ENCODE measurements around the gene MED27.

MED27 gene

DNA sequence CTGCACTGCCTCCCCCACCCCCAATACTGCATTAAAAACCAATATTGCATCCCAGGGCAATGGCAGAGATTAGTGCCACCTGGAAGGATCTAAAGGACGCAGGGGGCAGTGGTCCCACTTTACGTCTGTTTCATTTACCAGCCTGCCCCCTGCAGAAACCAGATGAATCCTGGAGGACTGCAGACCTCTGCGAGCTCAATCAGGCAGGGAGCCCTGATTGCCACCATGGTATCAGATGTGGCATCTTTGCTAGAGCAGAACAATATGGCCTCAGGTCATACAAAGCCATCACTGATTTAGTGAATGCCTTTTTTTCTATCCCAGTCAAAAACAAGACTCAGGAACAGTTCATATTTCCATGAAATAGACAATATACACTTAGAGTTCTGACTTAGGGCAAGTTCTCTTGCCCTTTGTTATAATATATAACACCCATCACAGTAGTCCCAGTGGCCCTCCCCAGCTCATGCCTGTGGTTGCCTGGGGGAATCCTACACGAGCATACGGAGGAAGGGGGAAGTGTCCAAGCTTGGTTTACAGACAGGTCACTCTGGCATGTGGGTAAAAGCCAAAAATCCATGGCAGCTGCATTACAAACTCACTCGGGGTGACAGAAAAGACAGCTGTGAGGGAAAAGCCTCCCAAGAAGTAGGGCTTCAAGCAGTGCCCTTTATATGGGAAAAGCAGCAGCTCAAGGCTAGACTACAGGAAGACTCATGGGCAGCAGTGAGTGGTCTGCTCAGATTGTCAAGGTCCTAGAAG lies 85.1 kb downstream of the MED27 start:
- DNase-seq: no peak

DNA sequence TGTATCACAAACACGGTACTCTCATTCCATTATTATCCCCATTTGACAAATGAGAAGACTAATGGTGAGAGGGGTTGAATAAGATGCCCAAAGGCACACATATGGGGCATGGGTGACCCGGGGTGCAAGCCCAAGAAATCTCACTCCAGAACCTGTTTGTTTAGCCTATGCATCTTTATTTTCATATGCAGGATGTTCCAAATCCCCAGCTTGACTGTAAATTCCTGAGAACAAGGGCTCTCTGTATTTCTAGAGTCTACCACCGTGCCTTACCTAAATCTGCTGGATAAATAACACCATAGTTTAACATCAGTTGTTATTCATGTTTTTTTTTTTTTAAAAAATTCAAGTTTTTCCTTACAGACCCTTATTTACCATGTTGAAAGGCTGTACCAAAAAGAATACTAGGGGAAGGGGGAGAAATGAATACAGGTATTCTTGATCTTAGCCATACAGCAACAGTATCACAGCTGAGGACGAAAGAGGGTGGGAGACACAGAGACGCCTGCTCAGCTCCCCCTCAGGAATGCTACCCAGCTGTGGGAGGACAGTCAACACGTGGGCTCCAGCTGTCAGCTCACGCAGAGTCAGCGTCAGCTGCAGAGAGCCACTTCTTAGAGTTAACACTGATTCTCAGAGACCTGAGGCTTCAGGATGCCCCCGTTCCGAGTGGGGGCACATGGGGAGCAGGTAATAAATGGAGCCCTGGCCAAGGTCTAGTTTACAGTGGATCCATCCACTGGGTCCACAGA lies 86.6 kb downstream of the MED27 start:
- DNase-seq: no peak

DNA sequence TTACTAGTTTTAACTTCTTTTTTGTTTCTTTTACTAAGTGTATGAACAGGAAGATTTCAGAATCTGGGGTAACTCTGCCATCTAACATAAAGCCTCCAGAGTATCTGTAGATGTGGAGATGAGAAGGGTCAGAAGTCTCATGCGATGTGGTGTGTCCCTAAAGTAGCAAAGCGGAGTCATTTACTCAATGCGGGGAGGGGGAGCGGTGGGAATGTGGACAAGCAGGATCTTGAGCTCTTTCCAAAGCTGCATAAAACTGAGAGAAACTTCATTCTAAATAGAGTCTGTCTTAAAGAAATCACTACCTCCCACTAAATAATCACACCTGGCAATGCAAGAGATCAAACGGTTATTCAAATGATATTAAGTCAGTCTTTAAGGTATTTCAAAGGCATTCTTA lies 92.4 kb downstream of the MED27 start:
- no peak for DNase-seq

DNA sequence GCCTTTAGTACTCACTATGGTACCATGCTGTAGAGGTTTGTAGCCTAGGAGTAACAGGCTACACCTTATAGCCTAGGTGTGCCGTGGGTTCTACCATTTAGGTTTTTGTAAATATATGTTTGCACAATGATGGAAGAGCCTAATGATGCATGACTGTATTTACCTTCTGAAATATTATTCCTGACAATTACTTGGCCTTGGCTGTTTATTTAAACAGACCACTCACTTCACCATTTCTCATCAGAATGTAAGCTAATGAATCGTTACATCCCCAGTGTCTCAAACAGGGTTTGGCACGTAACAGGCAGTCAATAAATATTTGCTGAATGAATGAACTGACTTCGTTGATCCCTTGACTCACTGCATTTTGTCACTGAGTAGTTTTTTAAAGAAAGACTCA lies 93.1 kb downstream of the MED27 start:
- peak; percentile 15 for DNase-seq

DNA sequence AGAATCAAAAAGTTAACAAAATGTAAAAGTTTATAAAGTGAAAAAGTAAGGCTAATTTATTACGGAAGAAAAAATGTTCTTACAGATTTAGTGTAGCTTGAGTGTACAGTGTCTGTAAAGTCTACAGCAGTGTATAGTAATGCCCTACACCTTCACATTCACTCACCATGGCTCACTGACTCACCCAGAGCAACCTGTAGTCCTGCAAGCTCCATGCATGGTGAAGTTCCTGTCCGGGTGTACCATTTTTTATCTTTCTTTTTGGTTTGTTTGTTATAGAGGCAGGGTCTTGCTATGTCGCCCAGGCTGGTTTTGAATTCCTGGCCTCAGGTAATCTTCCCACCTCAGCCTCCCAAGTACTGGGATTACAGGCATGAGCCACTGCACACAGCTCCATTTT lies 93.6 kb downstream of the MED27 start:
- no peak for DNase-seq

DNA sequence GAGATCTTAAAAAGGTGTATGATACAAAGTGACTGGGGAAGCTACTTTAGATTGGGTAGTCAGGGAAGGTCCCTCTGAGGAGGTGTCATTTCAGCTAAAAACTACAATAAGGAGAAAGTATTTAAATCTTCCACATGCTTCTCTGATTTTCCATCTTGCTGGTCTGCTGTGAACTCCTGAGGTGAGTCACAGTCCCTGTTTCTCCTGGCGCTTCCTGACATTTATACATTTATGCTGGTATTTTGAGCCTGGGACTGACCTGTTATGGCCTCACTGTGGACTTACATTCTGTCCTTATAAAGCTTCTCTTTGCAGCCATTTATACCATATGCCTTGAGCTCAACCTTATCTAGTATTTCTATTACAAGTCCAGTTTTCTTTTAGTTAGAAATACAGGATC lies 95.1 kb downstream of the MED27 start:
- DNase-seq: no peak

DNA sequence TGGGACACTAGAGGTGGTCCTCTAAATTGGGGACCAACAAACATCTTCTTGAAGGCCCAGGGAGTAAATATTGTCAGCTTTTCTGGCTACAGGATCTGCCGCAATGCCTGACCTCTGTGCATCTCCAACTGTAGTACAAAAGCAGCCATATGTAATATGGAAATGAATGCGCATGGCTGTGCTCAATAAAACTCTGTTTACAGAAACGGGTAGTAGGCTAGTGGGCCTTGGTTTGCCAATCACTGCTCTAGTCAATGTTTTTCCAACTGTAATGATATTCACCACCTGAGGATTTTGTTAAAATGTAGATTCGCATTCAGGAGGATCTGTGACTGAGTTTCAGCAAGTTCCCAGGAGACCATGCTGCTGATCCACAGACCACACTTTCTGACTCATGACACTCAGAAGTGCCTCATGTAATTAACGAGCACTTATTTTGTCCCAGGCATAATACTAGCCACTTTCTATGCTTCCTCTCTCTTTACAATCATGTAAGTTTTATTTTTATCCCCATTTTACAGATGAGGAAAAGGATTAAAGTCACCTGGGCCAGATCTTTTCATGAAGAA lies 96.9 kb downstream of the MED27 start:
- DNase-seq: no peak

DNA sequence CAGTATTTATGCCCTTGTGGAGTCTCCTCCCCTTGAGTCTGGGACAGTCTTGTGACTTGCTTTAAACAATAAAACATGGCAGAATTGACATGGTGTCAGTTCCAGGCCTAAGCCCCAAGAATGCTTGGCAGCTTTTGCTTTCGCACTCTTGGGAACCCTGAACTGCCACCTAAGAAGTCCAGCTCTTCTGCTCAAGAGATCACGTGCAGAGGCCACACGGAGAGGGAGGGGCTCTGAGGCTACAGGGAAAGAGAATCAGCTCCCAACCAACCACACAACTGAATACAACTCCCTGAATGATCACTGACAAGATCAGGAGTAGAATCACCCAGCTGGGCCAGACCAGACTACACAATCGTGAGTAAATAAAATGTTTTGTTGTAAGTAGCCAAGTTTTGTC lies 97.6 kb downstream of the MED27 start:
- DNase-seq: no peak

DNA sequence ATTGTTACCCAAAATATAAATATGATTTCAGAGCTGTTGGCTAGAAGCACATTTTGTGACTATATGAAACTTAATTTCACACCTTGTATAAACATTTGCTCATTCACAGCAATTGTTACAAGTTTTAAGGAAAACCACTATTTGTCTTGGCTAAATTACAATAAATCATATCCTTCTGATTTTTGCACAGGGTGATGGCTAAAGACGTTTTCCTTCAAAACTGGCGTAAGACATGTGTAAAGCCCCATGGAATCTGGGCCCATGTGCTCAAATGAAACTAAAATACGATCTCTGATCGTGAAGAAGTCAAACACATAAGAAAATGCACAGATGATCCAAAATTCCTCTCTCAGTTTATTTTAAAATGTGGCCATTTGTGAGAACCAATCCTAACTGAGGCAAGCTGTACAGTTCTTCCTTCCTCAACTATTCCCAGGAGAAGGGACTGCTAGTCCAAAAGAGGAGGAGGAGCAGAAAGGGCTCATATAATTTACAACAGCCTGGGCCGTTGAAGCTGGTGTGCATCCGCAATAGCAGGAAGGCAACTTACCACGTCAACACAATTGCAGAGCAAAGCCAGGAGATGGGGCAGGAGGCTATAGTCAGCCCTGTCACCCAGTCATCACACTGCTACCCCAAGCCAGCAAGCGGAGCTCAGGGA lies 98.4 kb downstream of the MED27 start:
- no peak for DNase-seq

DNA sequence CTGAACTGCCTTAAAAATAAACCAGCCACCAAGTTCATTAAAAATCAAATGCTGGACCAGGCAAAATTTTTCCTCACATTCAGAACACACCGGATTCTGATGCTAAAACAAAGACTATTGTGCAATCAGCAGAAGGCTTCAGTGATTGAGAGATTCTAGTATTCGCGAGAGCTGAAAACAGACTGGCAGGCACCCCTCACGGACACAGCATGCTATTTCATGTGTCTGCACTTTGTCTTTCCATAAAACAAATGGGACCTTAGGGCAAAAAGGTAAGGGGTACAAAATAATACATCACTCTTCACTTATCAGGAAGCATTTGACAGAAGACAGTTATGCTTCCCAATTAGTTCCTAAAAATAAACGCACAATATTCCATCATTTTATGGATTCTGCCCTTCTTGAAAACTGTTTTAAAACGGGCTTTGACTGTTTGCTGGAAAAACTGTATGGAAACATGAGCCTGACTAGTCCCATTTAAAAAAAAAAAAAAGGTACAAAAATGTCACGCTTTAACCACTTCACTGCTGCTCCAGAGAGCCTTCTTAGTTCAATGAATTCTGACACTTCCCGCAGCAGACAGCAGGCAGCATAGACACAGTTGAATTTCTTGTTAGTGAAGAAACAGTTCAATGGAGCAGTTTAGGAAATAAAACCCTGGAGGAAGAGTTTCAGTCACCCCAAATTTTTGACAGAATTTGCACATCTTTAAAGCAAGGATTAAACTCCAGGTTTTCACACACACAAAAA lies 99.2 kb downstream of the MED27 start:
- DNase-seq: no peak

DNA sequence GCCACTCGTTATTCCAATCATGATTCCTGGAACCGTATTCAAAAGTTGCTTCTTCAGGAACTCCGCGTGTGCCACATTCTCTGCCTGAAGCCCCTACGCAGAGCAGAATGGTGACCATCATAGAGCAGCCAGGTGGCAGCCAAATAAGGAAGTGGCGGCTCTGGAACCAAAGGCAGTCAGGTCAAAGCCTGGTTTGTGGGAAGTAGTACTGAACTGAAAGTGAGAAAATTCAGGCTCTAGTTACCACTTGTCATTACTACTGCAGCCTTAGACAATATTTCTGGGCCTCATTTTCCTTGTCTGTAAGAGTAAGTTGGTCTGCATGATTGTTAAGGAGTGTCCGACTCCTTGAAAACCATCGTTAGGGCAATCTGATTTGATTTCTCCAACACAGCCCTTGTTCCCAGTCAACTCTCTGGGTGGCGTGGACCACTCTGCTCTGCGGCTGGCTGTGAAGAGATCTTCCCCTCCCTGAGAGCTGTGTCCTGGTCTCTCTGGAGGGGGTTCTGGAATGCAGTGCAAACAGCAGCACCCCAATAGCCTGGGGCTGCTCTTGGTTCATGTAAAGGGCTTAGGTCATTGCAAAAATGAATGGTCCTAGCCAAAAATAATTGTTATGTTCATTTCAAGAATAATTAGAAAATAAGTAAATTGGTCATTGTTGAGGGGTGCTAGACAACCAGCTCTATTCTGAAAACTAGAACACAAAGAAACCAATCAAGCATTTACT lies 102.4 kb downstream of the MED27 start:
- DNase-seq: no peak

DNA sequence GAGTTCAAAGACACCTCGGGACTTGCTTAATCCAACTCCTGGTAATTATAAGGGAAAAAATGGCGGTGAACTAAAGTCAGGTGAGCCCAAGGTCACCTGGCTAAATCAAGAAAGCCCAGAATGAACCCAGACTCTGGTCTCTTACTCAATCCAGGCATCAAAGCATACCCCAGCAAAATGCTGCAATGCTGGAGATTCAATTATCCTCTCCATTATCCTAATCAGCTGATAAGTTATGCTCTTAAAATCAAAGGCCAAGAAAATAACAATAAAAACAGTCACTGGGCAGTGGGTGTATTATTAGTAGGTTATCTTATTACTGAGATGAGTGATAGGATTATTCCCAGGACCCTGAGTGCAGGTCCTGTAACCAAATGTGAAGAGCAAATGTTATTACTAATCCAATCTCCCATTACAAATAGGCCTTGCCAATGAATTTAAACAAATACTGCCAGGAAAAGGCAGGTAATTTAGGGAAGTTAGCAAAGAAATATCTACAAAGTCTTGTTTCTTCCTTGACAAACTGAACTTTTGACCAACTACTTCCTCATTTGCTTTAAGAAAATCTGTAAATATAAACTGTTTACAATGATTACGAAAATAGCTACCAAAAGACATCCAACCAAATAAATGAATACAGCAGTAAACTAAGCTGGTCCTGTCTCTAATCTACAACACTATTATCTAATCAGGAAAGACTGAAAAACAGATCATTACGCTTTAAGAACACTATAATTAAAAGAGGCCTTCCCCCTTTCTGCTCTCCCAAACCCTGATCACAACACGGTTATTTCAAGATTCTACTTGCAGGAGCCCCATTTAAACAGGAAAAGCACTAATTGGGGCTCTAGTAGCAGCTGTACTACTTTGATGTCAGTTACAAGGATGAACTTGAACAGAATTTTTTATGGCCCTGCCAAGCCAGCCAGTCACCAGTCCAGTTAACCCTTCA lies 103.2 kb downstream of the MED27 start:
- no peak for DNase-seq

DNA sequence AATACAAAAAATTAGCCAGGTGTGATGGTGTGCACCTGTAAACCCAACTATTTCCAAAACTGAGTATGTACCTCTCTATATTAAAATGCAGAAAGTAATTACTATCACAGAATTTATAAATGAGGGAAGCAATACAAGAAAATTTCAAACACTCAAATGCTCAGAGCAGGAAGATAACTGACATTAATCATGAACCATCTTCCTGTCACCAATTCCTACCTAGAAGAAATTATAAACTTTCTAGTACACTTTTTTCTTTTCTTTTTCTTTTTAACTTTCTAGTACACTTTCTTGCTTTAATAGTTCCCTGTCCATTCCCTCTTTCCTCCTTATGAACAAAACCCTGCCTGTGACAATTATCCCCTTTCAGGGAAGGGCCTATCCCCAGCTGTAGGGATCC lies 106.8 kb downstream of the MED27 start:
- DNase-seq: no peak

DNA sequence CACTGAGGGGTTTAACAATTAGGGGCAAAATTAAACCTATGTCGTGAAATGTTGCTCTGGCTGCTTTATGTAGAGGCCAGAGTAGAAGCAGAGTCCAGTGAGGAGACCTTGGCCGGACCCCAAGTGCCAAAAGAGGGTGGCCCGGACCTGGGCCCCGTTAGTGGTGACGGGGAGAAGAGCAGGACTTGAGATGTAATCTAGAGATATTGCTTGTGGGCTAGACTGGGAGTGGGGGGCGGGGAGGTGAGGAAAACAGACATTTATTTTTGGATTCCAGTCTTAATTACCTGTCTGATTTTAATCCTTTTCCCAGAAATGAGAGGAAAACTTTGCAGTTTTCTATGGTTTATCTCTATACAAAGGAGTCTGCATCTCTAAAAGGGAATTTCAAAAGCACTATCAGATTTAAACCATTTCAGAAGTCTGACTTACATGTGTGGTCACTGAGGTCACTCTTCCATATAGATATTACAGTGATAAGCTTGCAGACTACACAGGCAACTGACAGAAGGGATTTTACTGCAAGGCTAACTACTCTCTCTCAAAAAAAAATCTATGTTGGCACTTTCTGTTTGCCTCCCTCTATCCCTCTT lies 108.1 kb downstream of the MED27 start:
- no peak for DNase-seq

DNA sequence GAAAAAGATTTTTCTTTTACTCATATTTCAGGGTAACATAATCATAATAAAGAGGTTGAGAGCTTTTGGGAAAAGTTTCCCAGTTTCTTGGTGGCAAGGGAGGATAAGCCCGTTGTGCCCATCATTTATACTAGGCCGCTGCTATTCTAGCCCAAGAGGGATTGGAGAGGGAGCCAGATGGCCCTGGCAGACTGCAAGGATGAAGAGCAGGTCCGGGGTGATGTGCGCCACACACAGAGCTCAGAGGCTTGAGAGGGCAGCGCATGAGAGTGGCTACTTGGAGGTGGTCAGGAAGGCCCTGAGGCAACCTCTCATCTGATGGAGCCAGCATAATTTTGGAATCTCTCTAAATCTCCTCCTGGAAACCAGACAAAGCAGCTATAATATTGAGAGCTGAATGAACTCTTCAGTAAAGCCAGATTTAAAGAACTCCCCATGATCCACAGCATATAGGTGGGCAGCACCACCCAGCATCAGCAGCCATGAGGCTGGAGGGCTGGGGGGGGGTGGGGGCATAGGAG lies 110.1 kb downstream of the MED27 start:
- DNase-seq: no peak

DNA sequence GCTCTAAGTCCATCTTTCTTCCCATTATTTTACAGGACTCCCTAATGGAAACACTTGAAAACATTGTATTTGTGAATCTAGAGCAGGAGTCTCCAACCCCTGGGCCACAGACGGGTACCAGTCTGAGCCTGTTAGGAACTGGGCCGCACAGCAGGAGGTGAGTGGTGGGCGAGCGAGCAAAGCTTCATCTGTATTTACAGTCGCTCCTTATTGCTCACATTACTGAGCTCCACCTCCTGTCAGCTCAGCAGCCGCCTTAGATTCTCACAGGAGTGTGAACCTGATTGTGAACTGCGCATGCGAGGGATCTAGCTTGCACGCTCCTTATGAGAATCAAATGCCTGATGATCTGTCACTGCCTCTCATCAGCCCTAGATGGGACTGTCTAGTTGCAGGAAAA lies 111.0 kb downstream of the MED27 start:
- no peak for DNase-seq

DNA sequence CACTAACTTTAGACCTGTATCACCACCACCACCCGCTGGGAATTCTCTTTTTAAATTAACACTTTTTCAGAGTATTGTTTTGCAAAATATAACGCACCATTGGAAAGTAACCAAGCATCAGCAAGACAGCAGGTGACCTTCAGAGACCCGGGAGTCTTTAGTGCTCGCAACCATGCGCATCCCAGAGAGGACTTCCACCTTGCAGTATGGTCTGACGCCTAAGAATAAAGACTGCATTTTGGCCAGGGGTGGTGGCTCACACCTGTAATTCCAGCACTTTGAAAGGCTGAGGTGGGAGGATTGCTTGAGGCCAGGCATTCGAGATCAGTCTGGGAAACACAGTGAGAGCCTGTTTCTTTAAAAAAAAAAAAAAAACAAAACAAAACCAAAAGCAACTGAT lies 113.8 kb downstream of the MED27 start:
- DNase-seq: no peak

DNA sequence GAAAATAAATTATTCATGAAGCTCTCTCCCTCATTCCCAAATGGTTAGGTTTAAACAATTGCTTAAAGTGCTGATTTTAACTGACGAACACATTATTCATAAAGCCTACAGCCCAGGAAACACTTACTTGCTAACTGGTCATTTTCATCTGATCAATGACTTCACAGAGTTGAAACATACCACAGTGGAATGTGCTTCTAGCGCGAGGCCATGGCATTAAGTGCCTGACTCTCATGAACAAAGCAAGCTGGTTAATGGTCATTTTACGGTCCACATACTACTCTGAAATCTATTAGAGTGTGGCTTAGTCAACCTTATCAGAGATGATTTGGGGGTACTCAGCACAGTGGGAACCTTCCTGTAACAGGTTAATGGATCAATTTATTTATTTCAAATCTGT lies 114.6 kb downstream of the MED27 start:
- no peak for DNase-seq

DNA sequence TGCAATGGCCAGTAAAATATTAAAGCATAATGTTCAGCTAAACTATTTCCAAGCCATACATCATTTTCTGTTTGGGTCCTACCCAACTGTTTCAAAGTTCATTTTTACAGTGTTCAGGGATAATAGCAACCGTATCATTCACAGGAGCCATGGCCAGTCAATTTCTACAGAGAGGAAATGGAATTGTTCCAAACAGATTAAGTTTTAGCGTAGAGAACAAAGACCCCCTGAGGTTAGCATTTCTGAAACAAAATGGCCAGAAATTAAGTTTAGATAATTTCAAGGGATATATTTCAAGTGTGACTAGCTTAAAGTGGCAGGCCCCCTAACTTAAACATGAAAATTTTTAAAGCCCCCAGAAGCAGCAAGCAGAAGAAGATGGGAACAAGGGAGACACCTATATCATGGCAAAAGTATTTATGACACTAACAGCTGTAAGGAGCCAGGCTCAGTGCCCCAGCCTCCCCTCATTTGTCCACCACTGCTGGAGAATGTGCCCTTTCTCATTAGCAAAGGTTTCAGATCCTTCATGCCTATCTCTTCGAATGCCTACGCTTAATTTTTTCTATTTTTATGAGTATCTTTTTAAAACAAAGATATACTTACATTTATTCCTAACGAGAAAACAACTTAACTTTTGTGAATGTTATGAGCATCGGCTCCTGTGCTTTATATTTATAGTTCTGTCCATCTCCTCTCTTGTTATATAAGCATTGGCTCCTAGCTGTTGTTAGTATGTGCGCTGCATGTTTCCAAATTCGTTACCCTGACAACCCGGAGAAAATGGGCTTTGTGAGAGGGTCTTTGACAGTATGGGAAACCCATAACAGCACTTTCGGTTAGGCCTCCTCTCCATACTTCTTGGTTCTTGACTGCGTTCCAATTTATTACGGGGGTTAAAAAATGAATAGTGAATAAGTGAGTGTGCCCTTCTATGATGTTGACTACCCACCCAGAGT lies 116.3 kb downstream of the MED27 start:
- DNase-seq: no peak
